Panc1 (cell line): ENCODE measurements around the gene GPR18. TPM values are rescaled to one million over a fixed set of nuclear protein-coding genes. Genes with fewer than 3 reads are reported as not detected.

Experiments
- ATAC-seq: fragments of 200-7000 bp; cut with Tn5 transposase; 2 replicates; pipeline ENCODE4 v1.9.1; 2020; ENCODE audit warnings: mild to moderate bottlenecking, moderate library complexity
- BruUV-seq: library from RNA; stranded (reverse); fragments of 400-500 nt; replicated peaks from 2 replicates; lab custom pipeline; 2021; lab: Mats Ljungman, UMichigan
- CTCF ChIA-PET: fragments of 300-600 bp; sonication (Branson Sonifier 250); formaldehyde crosslinking; loops from one replicate; lab custom pipeline; 2022; ENCODE audit warnings: antibody characterized with exemption; lab: Charles Lee
- POLR2A ChIA-PET: fragments of 300-600 bp; sonication (Branson Sonifier 250); formaldehyde crosslinking; loops from one replicate; lab custom pipeline; 2022; ENCODE audit warnings: antibody characterized with exemption; lab: Charles Lee
- DNase-seq: peaks from one replicate; pipeline ENCODE4 v3.0.0-alpha.2; 2010; ENCODE audit warnings: low read depth, low spot score
- H3K27ac ChIP-seq: 2 replicates; pipeline ENCODE4 v1.5.1; 2011; ENCODE audit warnings: mild to moderate bottlenecking, low read length, inconsistent platforms
- H3K27me3 ChIP-seq: fragments of 200-500 bp; sonication (Bioruptor generic); 2 replicates; pipeline ENCODE4 v1.6.0; 2014; ENCODE audit warnings: low read length, inconsistent platforms; ENCODE audit not compliant: control insufficient read depth, insufficient read depth
- H3K36me3 ChIP-seq: fragments of 200-500 bp; sonication (Bioruptor generic); 2 replicates; pipeline ENCODE4 v1.5.1; 2014; ENCODE audit warnings: inconsistent platforms, mild to moderate bottlenecking, low read length, moderate library complexity; ENCODE audit not compliant: control insufficient read depth, insufficient read depth
- H3K4me1 ChIP-seq: 2 replicates; pipeline ENCODE4 v1.5.1; 2011; ENCODE audit warnings: inconsistent platforms, mild to moderate bottlenecking, low read length, moderate library complexity; ENCODE audit not compliant: control insufficient read depth, insufficient read depth
- H3K4me3 ChIP-seq, 2 experiments: 2 replicates each; pipeline ENCODE4 v1.5.1; 2011 to 2012; ENCODE audit warnings: low read depth in 2 of 2, low read length in 2 of 2, mild to moderate bottlenecking in 2 of 2, inconsistent platforms in 1 of 2, moderate library complexity in 1 of 2
- H3K9me3 ChIP-seq: fragments of 200-500 bp; sonication (Bioruptor generic); 2 replicates; pipeline ENCODE4 v1.5.1; 2014; ENCODE audit warnings: low read depth, mild to moderate bottlenecking, inconsistent platforms, low read length, moderate library complexity; ENCODE audit not compliant: control insufficient read depth, insufficient read depth
- POLR2AphosphoS5 ChIP-seq: IDR thresholded peaks from 2 replicates; pipeline ENCODE4 v1.6.1; 2012; ENCODE audit warnings: mild to moderate bottlenecking, low read depth, low read length, moderate library complexity
- REST ChIP-seq, 2 experiments: IDR thresholded peaks; 2 replicates each; pipeline ENCODE4 v1.6.1; 2011 to 2012; ENCODE audit warnings: low read depth in 2 of 2, control low read depth in 1 of 2, low read length in 1 of 2, mild to moderate bottlenecking in 1 of 2, moderate library complexity in 1 of 2; ENCODE audit not compliant: insufficient read depth in 1 of 2
- SIN3A ChIP-seq: IDR thresholded peaks from 2 replicates; pipeline ENCODE4 v1.6.1; 2012; ENCODE audit warnings: low read depth, mild to moderate bottlenecking, low read length, moderate library complexity, borderline replicate concordance; ENCODE audit not compliant: insufficient read depth
- TCF7L2 ChIP-seq: IDR thresholded peaks from 2 replicates; pipeline ENCODE4 v1.6.1; 2011; ENCODE audit warnings: mild to moderate bottlenecking, low read depth, low read length, inconsistent platforms
- in situ Hi-C: cut with HindIII; loops from 2 replicates; pipeline ENCODE4 v1.10.0; 2016; ENCODE audit warnings: low sequenced_read_pairs, low pct_unique_long_range_greater_than_20kb
- intact Hi-C: fragments of 100-400 bp; cut with micrococcal nuclease; formaldehyde crosslinking; loops from one replicate; pipeline ENCODE4 v1.10.0; 2022; ENCODE audit not compliant: unreplicated experiment
- total RNA-seq: library from RNA; stranded (reverse); gene quantifications from one replicate; pipeline ENCODE4 v1.2.1, GENCODE V29; 2021; ENCODE audit not compliant: unreplicated experiment
- TF ChIP-seq, protein P1 (sequence below): fragments of 450-650 bp; IDR thresholded peaks from 2 replicates; pipeline ENCODE4 v1.5.1; 2017; ENCODE audit warnings: mild to moderate bottlenecking

GPR18 gene
- total RNA-seq, 1 experiment from 2014 or later = not detected

DNA sequence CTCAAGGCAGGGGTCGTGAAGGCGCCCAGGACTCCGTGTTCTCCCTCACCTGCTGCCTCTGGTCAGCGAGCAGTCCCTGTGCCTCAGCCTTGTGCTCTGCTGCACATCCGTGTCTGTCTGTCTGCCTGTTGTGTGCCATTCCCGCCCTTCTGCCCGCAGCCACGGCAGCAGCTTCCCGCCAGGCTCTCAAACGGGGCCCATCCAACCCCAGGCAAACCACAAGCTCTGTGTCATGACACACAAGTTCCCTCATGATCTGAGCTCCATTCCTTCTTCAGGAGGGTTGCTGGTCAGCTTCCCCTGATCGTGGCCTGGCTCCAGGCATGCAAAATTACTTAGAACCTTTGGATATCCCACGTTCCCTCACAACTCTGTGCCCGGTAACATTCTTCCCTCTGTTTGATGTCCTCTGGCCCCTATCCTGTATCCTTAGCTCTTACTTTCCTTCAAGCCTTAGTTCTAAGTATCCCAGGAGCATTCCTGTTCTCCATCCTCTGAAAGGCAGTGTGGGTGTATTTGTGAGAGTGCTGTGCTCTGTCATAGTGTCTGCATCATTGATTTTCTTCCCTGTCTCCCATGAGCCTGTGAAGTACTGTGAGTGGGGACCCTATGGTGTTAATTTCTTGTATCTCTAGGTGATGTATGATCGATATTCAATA lies 45.8 kb upstream of the GPR18 start:
- ATAC-seq = no peak
- Histone ChIP-seq H3K4me1 (no peaks in the 10 kb centered on the region), H3K4me3 (no peak overlapping the region), H3K27me3 (no peaks in the 10 kb centered on the region), H3K36me3 (no peaks in the 10 kb centered on the region), H3K27ac (no peak overlapping the region), H3K9me3 (no peaks in the 10 kb centered on the region)
- TF ChIP-seq SIN3A (no peak), TCF7L2 (no peak), POLR2AphosphoS5 (no peak), REST (IDR thresholded peaks at IDR 0.05; ENCODE audit: insufficient read depth in 1 of 2, low read depth in 2 of 2, low read length in 1 of 2) (no peak)
- TF ChIP-seq, protein P1, sequence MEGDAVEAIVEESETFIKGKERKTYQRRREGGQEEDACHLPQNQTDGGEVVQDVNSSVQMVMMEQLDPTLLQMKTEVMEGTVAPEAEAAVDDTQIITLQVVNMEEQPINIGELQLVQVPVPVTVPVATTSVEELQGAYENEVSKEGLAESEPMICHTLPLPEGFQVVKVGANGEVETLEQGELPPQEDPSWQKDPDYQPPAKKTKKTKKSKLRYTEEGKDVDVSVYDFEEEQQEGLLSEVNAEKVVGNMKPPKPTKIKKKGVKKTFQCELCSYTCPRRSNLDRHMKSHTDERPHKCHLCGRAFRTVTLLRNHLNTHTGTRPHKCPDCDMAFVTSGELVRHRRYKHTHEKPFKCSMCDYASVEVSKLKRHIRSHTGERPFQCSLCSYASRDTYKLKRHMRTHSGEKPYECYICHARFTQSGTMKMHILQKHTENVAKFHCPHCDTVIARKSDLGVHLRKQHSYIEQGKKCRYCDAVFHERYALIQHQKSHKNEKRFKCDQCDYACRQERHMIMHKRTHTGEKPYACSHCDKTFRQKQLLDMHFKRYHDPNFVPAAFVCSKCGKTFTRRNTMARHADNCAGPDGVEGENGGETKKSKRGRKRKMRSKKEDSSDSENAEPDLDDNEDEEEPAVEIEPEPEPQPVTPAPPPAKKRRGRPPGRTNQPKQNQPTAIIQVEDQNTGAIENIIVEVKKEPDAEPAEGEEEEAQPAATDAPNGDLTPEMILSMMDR = no peak
- in situ Hi-C loops (no loop called here), intact Hi-C loops (no loop called here)
- POLR2A ChIA-PET = no interaction called here
- CTCF ChIA-PET = no interaction called here
- no peak for DNase-seq
- BruUV-seq = no TSS peak

DNA sequence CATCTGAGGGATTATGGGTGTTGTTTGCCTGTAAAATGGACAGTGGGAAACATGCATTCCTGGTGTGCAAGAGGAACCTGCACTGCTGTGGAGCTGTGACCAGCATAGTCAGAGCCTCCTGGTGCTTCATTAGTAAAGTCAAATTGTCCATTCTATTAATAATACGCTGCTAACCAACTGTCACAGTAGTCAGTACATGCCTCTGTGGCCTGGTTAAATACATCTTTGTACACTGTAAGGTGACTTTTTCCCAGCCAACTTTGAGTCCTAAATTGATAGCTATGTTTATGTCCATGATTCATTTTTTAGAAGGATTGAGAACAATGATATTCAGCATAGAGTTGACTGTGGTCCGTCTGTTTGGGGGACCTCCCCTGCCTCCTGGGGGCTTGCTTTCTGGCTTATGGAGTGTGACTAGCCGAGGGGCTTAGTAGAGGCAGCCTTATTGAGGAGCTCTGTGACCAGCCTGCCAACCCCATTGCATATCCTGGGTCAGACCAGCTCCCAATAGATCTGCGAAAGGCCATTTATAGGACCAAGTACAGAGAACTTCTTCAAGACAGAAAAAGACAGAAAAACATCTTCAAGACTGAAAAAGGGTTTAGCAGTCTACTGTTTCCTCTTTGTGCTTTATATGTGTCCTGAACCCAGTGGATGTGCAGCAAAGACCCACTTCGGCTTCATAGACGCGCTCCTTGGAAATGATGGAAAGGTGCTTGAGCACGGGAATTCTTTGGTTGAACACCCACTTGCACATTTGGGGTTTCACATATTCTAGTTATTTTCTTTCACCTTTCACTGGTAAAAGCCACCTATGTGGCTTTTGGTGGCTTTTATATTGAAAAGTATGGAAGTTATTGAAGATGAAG lies 44.7 kb upstream of the GPR18 start:
- no TSS peak for BruUV-seq
- POLR2A ChIA-PET = no interaction called here

More for the DNA sequence above, 44.7 kb upstream of the GPR18 start:
- no peak for ATAC-seq
- Histone ChIP-seq H3K27ac (no peak overlapping the region), H3K4me3 (no peak overlapping the region), H3K9me3 (no peaks in the 10 kb centered on the region), H3K27me3 (no peaks in the 10 kb centered on the region), H3K36me3 (no peaks in the 10 kb centered on the region), H3K4me1 (no peaks in the 10 kb centered on the region)
- TF ChIP-seq, protein P1 = no peak
- no peak for TF ChIP-seq REST (IDR thresholded peaks at IDR 0.05; ENCODE audit: insufficient read depth in 1 of 2, low read depth in 2 of 2, low read length in 1 of 2)
- TF ChIP-seq SIN3A = no peak
- no peak for TF ChIP-seq POLR2AphosphoS5
- no peak for TF ChIP-seq TCF7L2
- CTCF ChIA-PET = interaction anchor here (0.5 kb wide), 1 partner anchor 116 kb away, joined by 8 read pairs; no protein-coding TSS in a partner anchor
- DNase-seq = no peak
- intact Hi-C loops (no loop called here), in situ Hi-C loops (no loop called here)
